NCI-H82 treated with DMSO at 0.1 percent for 48 hours (cell line): ENCODE results near the gene TSPAN15.
A peak's percentile ranks its signal among the peaks of the same experiment; 100 is the strongest.

Experiments
- DNase-seq: peaks from one replicate; lab custom pipeline; 2025; ENCODE audit not compliant: unreplicated experiment; lab: John Stamatoyannopoulos, UW

Gene TSPAN15

DNA sequence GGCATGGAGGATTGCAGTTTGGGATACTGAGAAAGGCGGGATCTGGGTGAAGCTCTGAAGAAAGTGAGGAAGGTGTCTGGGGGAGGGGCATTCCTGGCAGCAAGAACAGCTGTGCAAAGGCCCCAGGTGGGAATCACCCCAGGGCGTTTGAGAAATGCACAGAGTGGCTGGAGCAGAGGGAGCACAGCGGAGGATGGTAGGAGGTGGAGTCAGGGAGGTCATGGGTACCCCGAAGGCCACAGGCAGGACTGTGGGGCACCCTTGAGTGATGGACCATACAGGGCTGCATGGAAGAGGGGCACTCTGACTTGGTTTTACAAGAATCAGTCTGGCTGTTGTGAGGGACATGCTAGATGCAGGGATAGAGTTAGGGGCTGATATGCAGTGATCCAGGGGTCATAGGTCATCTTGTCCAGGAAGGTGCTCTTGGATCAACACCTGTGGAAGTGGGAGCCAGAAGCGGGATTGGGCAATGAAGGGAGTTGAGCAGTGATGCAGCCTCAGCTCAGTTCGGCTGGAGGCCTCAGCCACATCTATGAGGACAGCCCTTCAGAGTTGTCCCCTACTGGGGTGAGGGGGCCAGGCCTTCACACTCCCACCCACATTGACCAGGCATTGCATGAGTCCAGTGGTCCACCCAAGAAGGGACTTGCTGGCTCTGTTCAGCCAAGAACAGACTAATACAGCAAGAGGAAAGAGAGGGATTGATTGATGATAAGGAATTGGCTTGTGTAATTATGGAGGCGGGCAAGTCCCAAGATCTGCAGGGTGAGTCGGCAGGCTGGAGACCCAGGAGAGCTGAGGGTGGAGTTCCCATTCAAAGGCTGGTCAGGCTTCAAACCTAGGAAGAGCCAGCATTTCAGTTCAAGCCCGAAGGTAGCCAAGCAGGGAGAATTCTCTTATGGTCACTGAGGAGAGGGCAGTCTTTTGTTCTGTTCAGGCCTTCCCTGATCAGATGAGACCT, 48.7 kb downstream of the TSPAN15 start:
- DNase-seq = no peak

DNA sequence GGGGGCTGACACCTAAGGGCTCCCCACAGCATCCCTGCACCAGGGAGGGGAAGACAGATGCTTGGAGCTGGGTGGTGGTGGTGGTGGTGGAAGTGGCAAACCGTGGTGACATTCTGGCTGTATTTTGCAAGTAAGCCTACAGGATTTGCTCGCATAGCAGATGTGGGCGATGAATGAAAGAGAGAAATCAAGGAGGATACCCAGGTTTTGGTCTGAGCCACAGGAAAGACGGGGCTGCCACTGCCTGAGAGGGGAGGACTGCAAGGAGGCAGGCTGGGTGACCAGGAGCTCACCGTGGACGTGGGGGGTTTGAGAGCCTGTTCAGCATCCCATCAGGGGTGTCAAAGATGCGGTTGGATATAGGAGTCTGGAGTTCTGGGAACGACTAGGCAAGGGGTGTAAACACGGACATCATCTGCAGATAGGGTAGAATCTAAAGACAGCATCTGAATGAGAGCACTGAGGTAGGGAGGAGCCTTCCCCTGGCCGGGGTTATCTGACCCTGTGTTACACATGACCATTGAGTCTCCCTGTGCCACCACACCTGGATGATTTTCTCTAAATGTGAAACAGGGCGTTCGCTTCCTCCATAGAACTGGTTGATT, 49.7 kb downstream of the TSPAN15 start:
- DNase-seq = no peak

DNA sequence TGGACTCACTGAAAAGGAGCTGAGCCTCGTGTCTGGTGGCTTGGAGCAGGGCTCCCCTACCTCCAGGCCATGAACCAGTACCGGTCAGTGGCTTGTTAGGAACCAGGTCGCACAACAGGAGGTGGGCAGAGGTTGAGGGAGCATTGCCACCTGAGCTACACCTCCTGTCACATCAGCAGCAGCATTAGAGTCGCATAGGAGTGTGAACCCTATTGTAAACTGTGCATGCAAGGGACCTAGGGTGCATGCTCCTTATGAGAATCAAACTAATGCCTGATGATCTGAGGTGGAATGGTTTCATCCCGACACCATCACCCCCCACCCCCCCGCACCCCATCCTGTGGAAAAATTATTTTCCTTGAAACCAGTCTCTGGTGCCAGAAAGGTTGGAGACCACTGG, 50.4 kb downstream of the TSPAN15 start:
- DNase-seq = no peak

DNA sequence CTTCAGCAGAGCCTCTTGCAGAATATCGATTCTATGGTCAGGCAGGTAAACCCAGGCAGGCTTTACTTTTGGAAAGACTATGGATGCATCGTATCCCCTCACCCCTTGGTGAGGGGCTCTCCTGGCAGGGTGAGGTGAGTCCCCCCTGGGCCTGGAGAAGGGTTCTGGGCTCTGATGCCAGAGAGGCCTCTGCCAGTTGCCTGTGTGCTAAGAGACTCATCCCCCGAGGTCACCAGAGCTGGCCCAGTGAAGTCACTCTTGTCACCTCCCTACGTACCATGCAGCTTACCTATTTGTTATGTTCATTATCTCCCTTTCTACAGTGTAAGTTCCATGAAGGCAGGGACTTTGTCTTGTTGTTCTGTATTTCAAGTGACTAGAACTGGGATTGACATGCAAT, 51.3 kb downstream of the TSPAN15 start:
- no peak for DNase-seq

DNA sequence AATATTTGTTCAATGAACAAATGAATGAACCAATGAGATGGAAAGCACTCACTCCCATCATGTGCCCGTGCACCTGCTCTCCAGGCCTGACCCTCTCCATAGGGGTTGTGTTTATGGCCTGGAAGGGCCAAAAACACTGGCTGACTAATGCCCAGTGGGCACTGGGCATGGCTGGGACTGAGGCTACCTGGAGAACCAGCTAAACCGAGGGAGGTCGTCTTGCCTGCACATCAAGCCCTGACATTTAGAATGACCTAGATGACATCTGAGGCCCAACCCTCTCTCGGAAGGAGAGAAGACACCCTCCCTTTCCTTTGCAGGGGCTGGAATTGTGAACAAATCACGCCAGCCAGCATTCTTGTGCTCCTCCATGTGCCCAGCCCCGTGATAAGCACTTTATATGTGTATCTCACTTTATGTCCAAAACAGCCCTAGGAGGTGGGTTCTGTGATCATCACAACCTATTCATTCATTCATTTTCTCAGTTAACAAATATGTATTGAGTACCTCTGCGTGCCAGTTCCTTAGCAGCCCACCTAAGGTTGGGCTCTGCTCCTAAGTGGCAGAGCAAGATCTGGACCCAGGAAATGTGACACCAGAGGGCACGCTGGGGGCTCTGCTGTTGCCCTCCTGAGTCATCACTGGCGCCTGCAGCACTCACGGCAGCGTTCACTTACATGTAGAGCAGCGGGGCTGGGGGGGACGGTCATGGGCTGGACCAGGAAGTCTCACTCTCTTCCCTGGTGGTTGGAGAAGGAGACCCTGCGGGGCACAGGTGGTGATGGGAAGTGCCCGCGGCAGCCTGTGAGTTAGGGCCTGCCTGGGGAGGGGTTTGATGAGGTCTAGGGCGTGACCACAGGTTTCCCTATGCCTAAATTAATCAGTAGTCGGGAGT, 52.0 kb downstream of the TSPAN15 start:
- DNase-seq = no peak

DNA sequence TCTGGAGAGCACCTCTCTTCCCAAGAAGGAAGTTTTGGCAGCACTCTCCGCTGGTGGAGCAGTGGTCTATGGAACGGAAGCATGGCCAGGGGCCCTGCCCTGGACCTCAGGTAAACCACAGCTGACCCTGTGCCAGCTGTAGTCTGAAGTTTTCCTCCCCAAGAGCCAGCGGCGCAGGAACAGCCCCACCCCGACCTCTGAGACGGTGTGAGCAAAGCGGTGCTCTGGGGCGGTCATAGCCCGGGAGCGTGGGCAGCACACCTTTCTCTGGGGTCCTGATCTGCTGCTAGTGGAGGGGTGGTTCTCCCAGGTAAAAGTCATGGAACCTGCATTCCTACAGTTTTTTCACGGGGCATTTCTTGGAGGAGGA, 52.6 kb downstream of the TSPAN15 start:
- no peak for DNase-seq

DNA sequence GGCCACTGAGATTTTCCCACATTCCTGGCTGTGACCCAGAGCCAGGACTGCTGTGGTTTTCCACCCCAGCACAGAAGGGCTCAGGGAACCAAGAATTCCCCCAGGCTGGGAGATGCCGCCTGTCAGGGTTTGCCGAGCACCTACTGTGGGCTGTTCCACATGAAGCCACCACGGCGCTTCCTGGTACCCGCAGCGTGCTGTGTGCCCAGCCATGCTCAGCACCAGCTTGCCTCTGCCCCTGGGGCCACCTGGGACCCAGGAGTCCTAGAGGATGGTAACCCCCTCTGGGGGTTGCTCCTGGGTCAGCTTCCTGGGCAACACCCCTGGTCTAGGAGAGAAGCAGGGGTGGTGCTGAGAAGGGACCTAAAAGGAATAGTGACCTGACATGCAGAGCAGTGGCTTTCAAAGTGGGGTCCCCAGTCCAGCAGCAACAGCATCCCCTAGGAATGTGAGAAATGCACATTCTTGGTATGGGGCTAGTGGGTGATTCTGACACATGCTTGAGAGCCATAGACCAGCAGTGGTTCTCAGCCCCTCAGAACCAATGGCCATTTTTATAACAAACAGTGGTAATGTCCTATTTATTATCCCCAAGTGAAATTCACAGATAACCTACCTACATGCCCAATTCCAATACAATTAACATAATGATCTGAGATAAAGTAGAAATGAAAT, 53.4 kb downstream of the TSPAN15 start:
- DNase-seq = no peak

DNA sequence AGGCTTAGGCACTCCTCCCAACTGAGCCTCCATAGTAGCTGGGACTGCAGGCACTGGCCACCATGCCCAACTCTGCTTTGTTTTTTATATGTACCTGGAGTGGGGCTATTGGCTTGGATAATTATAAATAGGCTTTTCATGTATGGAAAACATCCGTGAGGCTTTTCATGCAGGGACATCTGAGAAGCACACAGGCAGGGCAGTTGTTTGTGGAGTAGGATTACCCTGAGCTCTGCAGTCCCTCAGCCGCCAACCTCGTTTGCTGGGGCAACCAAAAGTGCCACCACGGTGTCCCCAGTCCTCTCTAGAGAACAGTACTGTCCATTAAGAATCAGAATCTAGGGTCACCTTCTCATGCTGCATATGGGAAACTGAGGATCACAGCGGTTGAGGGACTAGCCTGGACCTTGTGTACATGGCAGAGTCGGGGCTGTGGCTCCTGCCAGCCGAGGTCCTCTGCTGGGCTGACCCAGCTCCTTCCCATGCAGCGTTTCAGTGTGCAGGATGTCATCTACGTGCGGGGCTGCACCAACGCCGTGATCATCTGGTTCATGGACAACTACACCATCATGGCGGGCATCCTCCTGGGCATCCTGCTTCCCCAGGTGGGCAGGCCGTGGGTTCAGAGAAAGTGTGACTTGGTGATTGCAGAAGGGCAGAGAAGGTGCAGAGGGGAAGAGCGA, 54.5 kb downstream of the TSPAN15 start:
- DNase-seq = no peak

DNA sequence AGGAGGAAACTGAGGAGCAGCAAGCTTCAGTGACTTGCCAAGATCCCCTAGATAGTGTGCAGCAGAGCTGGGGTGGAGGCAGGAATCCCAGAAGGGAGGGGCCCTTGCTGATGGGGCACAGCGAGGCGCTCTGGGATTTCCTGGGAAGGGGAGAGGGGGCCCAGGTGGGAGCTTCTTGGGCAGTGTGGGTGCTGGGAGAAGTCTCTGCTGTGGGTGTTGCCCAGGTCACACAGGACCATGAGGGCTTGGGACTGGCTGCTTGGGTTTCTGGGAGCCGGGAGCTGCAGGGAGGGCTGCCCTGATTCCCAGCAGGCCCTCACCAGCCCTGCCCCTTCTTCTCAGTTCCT, 55.2 kb downstream of the TSPAN15 start:
- no peak for DNase-seq

DNA sequence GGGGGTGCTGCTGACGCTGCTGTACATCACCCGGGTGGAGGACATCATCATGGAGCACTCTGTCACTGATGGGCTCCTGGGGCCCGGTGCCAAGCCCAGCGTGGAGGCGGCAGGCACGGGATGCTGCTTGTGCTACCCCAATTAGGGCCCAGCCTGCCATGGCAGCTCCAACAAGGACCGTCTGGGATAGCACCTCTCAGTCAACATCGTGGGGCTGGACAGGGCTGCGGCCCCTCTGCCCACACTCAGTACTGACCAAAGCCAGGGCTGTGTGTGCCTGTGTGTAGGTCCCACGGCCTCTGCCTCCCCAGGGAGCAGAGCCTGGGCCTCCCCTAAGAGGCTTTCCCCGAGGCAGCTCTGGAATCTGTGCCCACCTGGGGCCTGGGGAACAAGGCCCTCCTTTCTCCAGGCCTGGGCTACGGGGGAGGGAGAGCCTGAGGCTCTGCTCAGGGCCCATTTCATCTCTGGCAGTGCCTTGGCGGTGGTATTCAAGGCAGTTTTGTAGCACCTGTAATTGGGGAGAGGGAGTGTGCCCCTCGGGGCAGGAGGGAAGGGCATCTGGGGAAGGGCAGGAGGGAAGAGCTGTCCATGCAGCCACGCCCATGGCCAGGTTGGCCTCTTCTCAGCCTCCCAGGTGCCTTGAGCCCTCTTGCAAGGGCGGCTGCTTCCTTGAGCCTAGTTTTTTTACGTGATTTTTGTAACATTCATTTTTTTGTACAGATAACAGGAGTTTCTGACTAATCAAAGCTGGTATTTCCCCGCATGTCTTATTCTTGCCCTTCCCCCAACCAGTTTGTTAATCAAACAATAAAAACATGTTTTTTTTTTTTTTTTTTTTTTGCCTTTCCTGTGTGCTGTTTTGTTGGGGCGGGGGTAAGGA, 55.8 kb downstream of the TSPAN15 start:
- no peak for DNase-seq

DNA sequence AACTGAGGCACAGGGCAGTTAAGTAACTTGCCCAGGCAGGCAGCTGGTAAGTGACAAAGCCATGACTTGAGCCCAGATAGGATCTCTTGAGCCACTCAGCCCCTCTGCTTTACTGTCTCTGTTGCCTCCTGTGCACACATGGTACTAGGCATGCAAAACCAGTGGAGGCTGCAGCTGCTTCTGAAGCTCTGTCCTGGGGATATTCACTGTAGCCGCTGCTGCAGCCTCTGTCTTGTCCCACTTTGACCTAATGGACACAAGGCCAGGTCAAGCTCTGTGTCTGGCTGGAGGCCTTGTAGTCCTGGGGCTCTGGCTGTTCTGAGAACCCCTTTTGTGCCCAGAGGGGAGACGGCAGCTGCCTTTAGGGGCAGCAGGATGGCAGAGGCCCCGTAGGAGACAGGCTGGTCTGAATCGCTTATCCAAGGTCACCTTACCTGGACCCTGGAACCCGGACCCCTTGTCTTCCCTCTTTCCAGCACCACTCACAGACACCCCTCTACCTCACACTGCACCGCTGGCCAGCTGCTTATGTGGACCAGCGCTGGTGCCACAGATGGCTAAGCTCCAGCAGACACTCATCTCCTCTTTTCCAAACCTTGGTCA, 57.6 kb downstream of the TSPAN15 start:
- DNase-seq = no peak

DNA sequence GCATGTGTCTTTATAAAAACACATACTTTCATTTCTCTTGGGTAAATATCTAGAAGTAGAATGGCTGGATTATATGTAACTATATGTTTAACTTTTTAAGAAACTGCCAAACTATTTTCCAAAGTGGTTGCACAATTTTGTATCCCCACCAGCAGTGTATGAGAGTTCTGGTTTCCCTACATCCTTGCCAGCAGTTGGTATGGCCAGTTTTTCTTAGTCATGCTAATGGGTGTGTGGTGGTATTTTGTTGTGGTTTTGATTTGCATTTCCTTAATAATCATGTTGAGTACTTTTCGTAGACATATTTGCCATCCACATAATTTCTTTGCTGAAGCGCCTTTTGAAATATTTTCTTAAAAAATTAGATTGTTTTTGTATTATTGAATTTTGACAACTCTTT, 61.6 kb downstream of the TSPAN15 start:
- DNase-seq = no peak

DNA sequence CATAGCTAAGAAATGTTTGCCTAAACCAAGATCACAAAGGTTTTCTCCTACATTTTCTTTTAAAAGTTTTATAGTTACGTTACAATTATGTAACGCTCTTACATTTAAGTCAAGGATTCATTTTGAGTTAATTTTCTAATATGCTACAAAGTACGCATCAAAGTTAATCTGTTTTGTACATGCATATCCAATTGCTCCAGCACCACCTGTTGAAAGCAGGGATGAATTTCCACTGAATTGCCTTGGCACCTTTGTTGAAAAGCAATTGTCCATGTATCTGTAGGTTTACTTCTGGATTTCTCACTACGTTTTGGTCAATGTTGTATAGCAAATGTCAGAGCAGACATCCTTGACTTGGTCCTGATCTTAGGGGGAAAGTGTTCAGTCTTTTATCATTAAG, 62.4 kb downstream of the TSPAN15 start:
- no peak for DNase-seq

DNA sequence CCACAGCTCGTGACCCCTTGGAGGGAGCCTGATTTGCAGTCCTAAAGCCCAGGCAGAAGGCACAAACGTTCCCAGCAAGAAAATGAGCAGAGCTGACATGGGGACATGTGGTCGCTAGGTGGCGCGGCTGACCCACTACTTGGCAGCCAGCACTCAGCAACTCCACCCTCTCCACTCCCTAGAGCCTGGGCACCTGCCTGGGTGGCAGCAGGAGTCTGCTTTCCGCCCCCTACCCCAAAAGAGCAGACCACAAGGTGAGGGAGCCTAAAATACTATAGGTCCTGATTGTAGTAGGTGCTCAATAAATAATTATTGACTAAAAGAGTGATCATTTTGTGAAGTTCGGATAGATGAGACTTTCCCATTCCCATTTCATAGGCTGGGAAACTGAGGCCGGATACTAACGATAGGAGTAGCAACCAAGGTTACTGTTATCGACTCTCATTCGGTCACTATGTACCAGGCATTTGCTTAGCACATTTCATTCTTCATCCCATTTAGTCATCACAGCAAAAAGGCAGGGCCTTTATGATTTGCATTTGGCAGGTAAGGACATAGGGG, 64.5 kb downstream of the TSPAN15 start:
- DNase-seq = peak; percentile 1

DNA sequence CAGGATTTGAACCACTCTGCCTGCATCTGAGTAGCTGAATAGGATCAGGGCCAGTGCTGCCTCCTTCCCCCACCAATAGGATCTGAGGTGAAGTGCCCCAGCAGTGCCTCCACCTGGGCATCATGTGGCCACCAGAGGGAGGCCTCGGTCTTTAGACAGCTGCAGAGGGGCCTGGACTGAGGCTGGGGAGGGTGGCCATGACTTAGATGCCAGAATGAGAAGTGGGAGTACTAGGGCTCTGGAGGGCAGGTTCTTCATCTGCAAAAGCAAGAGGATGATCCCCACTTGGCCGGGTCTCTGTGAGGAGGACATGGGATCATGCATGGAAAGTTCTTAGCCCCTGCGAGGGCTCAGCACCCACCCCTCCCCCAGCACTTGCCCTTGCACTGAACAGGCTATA, 65.1 kb downstream of the TSPAN15 start:
- no peak for DNase-seq

DNA sequence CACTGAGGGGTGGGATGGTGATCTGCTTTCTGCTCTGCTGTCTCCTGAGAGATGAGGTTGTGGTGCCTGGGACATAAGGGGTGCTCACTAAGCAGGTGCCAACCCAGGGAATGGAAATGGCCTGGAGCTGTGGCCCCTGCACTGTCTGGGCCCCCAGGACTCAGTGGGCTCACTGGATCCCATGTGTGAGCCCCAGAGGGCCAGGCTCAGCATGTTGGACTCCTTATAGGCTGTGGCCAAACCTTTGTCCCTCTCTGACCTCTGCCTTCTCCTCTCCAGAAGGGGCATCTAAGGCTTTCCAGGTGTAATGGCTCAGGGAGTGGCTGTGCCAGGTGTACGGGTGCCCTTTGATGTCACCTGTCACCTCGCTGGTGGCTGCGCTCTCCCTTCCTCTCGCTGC, 65.5 kb downstream of the TSPAN15 start:
- no peak for DNase-seq

DNA sequence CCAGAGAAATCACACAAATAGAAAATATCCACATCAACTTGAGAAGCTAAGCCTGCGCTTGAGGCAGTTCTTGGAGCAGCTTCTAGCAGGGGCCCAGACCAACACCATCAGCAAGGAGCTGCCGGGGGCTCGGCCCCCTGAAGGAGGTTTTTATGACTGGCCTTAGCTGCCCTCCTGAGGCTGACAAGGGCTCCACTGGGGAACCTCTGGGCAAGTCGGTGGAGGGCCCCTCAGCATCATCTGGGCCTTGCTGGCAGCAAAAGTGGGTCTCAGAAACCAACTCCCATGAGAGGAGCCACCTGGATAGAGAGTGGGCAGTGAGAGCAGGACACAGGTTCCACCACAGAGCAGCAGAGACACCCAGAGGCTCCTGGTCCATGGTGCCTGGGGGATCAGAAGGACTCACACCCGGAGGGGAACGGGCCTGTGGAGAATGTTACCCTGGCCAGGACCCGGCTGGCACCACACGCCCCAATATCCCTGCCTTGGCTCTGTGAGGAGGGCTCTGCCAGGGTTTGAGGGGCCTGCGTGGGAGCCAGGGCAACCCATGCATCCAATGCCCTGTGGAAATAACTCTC, 66.1 kb downstream of the TSPAN15 start:
- no peak for DNase-seq

DNA sequence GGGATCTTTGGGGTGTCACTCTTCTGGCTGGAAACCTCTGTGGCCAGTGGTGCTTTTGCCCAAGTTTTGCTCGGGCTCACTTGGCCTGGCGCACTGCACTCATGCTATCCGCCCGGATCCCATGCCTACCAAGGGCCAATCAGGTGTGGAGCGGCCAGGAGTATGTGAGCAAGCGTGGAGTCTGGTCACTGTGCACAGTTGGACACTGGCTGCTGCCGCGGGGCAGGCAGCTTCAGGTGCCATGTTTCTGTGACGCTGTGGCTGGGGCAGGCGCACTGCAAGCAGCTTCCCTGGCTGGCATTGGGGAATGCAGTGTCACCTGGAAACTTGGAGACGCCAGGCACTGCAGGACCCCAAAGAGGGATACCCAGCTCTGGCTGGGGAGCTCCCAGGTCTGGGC, 76.7 kb downstream of the TSPAN15 start:
- no peak for DNase-seq

DNA sequence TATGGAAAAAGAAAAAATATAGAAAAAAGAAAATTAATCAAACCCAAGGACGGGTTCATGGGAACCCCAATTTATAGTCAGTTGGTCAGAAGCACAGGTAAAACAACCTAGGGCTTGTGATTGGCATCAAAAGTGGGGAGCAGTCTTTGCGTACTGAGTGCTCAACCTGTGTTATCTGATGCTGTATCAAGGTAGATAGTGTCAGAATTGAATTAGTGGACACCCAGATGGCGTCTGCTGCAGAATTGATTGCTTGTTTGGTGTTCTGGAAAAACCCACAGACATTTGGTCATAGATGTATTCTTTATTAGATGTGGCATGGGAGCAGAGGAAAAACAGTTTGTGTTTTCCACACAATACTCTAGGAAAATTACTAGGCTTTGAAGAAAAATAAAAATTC, 82.4 kb downstream of the TSPAN15 start:
- DNase-seq = no peak
